Measurements from ENCODE around the gene COQ7.
A peak's percentile ranks its signal among the peaks of the same experiment; 100 is the strongest.

The COQ7 gene

GRCh38 chr16:19086322-19087199 is 19.1 kb downstream of the COQ7 start:
- DNase-seq, result peak; percentile 81 to 91 (median 82)

- DNase-seq, result peak in 1 of 3 experiments; percentile 47
Observed at GRCh38 chr16:19088341-19088916, 21.0 kb downstream of the COQ7 start.

- DNase-seq, result no peak
Observed at GRCh38 chr16:19089410-19089955, 22.1 kb downstream of the COQ7 start.

DNA sequence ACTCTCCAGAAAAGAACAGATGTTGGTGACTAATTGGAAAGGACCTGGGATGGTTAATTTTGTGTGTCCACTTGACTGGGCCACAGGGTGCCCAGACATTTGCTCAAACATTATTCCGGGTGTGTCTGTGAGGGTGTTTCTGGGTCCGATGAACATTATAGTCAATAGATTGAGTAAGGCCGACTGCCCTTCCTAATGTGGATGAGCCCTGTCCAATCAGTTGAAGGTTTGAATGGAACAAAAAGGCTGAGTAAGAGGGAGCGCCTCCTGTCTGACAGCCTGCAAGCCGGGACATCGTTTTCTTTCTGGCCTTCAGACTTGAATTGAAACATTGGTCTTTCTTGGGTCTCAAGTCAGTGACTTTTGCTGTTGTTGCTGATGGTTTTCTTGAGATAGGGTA is 23.5 kb downstream of the COQ7 start:
- DNase-seq, result no peak

DNA sequence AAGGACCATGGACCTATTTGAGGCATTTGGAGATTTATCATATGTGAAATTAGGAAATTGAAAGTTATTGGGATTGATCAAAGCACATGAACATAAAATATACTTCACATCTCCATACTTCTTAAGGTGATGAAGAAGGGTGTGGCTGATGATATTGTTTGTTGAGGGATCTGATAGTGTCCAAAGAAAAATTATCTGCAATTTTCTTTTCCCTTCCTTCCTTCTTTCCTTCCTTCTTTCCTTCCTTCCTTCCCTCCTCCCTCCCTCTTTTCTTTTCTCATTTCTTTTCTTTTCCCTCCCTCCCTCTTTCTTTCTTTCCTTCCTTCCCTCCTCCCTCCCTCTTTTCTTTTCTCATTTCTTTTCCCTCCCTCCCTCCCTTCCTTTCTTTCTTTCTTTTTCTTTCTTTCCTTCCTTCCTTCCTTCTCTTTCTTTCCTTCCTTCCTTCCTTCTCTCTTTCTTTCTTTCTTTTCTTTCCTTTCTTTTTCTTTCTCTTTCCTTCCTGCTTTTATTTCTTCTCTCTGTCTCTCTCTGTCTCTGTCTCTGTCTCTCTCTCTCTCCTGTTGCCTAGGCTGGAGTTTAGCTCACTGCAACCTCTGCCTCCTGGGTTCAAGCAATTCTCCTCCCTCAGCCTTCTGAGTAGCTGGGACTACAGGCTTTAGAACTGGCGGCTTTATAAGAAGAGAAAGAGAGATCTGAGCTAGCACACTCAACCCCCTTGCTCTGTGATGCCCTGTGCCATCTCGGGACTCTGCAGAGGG is 25.4 kb downstream of the COQ7 start:
- DNase-seq, result no peak

- DNase-seq, result no peak
Observed at GRCh38 chr16:19093631-19094541, 26.5 kb downstream of the COQ7 start.

DNA sequence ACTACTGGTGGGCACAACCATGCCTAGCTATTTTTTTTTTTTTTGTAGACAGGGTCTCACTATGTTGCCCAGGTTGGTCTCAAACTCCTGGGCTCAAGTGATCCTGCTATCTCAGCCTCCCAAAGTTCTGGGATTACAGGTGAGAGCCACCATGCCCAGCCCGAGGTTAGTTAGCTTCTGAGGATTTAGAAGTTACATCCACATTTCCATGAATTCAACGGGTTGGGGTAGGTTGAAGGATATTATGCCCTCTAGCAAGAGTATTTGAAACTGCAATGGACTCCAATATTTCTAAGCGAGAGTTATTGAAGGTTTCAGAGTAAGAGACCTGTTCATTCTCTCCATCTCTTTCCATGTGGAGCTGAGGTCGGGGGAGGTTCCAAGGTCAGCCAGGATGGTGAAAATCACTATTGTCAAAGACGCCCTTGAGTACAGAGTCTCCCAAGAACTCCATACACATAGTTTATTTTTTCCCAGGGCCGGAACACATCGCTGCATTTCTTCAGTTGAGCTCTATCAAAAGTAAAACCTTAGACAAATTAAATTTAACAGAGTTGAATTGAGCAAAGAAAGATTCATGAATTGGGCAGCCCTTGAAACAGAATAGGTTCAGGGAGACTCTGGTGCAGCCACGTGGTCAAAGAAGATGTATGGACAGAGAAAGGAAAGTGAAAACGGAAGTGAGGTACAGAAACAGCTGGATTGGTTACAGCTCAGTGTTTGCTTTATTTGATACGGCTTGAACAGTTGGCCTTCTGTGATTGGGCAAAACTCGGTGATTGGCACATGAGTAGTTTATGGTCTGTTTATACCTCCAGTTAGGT is 27.3 kb downstream of the COQ7 start:
- DNase-seq, result no peak

DNA sequence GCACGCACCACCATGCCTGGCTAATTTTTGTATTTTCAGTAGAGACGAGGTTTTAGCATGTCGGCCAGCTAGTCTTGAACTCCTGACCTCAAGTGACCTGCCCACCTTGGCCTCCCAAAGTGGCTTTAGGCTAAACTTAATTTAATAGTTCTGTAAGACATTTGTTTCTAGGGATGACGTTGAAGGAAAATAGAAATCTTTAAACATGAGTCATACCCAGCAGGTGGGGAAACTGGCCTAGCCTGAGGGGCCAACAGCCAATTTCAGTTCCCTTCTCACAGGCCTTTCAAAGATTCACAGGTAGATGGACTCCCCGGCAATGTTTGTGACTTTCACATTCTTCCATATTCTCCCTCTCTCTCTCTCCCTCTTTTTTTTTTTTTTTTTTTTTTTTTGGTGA is 28.2 kb downstream of the COQ7 start:
- DNase-seq, result no peak

GRCh38 chr16:19098173-19098572 is 30.8 kb downstream of the COQ7 start:
- DNase-seq, result no peak

DNA sequence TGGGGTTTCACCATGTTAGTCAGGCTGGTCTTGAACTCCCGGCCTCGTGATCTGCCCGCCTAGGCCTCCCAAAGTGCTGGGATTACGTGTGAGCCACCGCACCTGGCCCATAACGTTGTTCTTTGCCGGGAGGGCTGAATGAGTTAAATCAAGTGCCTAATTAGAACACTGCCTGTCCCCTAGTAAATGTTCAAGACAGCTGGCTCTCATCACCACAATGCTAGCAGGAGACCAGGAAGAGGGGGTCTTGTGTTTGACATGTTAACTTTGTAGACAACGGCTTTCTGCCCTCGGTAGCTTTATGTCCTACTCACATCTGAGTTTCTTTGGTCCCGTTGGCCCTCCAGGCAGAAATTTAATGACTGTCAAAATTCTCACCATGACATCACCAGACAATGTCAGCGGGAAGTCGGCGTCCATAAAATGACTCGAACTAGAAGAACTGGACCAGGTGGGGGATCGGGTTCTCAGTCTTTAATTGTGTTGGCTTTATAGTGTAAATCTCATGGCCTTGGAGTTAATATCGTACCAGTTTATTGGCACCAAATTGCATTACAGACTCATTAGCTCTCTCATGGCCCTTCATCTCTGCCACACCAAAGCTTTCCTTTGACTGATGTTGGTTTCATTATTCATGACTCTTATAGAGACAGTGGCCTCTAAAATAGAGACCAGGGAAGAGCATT is 34.9 kb downstream of the COQ7 start:
- peak in 2 of 3 experiments; percentile 78 to 92 for DNase-seq

DNA sequence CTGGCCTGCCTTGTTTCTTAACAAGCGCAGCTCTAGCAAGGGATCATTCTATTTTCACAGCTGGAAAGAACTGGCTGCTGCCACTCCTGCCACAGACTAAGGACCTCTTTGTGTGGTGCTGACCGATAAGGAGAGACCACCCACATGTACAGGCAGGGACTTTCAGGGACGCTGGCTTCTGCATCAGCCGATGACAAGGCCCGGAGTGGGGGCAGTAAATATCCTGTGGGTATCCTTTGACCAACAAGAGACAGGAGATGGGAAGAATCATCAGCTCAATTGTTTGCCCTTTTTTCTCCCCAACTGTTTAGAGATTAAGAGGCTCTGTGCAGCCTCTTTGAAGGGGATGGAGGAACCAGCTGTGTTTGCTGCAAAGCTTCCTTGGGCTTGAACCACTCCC is 37.2 kb downstream of the COQ7 start:
- no peak for DNase-seq

DNA sequence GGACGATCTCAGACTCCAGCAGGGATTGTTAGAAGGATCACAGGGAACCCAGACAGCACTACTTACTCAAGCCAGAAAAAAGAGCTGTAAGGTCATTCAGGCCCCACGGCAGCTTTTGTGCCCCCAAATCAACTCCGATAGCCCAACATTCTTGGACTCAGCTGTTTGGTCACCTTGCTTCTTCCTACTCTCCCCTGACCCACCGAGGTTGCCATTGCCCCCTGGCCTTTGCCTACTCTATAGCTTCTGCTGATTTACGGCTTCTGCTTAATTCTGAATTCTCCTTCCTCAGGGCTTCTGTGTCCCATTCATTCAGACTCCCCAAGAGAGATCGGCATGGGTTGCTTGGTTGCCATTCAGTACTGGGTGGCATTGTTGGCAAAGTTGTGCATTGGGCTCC is 37.7 kb downstream of the COQ7 start:
- no peak for DNase-seq

- DNase-seq, result no peak
Observed at GRCh38 chr16:19105891-19106624, 38.6 kb downstream of the COQ7 start.

GRCh38 chr16:19106625-19107020 is 39.2 kb downstream of the COQ7 start:
- no peak for DNase-seq

DNA sequence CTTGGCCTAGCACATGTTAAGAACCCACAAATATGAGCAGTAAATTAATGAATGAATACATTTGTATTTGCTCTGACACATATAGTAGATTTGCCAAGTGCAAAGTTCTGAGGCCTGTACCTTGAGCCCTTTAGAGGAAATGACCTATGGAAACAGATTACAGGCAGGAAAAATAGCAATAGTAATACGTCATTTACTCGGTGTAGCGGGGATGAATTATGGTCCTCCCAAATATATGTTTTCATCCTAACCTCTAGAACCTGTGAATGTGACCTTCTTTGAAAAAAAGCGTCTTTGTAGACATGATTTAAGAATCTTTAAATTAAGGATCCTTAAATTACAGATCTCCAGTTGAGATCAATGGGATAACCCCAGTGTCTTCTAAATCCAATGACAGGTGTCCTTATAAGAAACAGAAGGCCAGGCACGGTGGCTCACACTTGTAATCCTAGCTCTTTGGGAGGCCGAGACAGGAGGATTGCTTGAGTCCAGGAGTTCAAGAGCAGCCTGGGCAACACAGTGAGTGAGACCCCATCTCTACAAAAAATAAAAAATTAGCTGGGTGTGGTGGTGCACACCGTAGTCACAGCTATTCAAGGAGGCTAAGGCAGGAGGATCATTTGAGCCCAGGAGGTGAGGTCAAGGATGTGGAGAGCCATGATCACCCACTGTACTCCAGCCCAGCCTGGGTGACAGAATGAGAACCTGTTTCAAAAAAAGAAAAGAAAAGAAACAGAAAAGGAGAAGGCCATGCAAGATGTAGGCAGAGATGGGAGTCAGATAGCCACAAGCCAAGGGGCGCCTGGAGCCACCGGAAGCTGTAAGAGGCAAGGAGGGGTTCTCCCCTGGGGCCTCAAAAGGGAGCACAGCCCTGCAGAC is 41.2 kb downstream of the COQ7 start:
- no peak for DNase-seq

GRCh38 chr16:19109288-19109664 is 41.9 kb downstream of the COQ7 start:
- no peak for DNase-seq

- no peak for DNase-seq
Observed at GRCh38 chr16:19110537-19111360, 43.3 kb downstream of the COQ7 start.

DNA sequence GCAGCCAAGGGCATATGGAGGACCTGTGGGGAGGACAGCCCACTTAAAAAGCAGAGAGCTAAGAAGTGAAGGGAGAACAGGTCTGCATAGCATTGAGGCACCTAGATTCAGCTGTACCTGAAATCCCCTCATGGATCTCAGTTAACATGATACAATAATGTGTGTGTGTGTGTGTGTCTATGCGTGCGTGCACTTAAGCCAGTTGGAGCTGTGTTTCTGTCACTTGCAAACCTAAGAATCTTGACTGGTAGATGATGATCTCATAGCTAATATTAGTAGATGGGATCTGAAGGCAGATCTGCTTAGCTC is 44.6 kb downstream of the COQ7 start:
- DNase-seq, result no peak

Data from NCI-H1417 (cell line).